GM19025 (cell line): ENCODE data around the gene SLC39A11.
"Not testable (repeated sequence)": the region's sequence is repeated elsewhere in the genome, so short reads cannot be mapped to it uniquely, and the experiment has no call there.

Experiments used
- ATAC-seq: cut with Tn5 transposase; IDR thresholded peaks from one replicate; pipeline ENCODE4 v1.9.1; 2021; ENCODE audit warnings: mild to moderate bottlenecking, low read depth, moderate library complexity; ENCODE audit not compliant: unreplicated experiment

SLC39A11 gene

GRCh38 chr17:72773225-72773624, 319.3 kb downstream of the SLC39A11 start:
- ATAC-seq: not testable (repeated sequence)

- ATAC-seq: no peak
These were observed 320.1 kb downstream of the SLC39A11 start for GRCh38 chr17:72772331-72772821.

GRCh38 chr17:72771734-72772133, 320.8 kb downstream of the SLC39A11 start:
- no peak for ATAC-seq

GRCh38 chr17:72766761-72767356, 325.6 kb downstream of the SLC39A11 start:
- ATAC-seq: no peak

- no peak for ATAC-seq
These were observed 326.9 kb downstream of the SLC39A11 start for GRCh38 chr17:72765368-72766153.

- no peak for ATAC-seq
These were observed 327.9 kb downstream of the SLC39A11 start for GRCh38 chr17:72764632-72765041.

- ATAC-seq: no peak
These were observed 328.5 kb downstream of the SLC39A11 start for GRCh38 chr17:72763981-72764380.

- not testable (repeated sequence) for ATAC-seq
These were observed 330.5 kb downstream of the SLC39A11 start for GRCh38 chr17:72761893-72762575.

GRCh38 chr17:72761431-72761830, 331.1 kb downstream of the SLC39A11 start:
- no peak for ATAC-seq

GRCh38 chr17:72760368-72760767, 332.1 kb downstream of the SLC39A11 start:
- ATAC-seq: no peak

GRCh38 chr17:72759301-72759700, 333.2 kb downstream of the SLC39A11 start:
- ATAC-seq: no peak

GRCh38 chr17:72756256-72756655, 336.2 kb downstream of the SLC39A11 start:
- ATAC-seq: no peak

- ATAC-seq: no peak
These were observed 338.0 kb downstream of the SLC39A11 start for GRCh38 chr17:72754513-72754912.

GRCh38 chr17:72751746-72752145, 340.7 kb downstream of the SLC39A11 start:
- no peak for ATAC-seq

- no peak for ATAC-seq
These were observed 343.3 kb downstream of the SLC39A11 start for GRCh38 chr17:72749119-72749572.

GRCh38 chr17:72747501-72747900, 345.0 kb downstream of the SLC39A11 start:
- ATAC-seq: no peak

- ATAC-seq: no peak
These were observed 347.2 kb downstream of the SLC39A11 start for GRCh38 chr17:72745241-72745640.

- no peak for ATAC-seq
These were observed 349.4 kb downstream of the SLC39A11 start for GRCh38 chr17:72743037-72743467.

GRCh38 chr17:72737151-72737690, 355.3 kb downstream of the SLC39A11 start:
- ATAC-seq: no peak

- ATAC-seq: no peak
These were observed 356.9 kb downstream of the SLC39A11 start for GRCh38 chr17:72735592-72735991.

- ATAC-seq: no peak
These were observed 357.4 kb downstream of the SLC39A11 start for GRCh38 chr17:72735048-72735447.
